Esophagus muscularis mucosa (tissue), 4 donors: ENCODE data around the gene RNF222.

ENCODE experiments used
- EP300 ChIP-seq: sonication (generic); formaldehyde crosslinking; IDR thresholded peaks from one replicate; pipeline ENCODE4 v1.6.1; 2017; ENCODE audit warnings: antibody characterized with exemption
- POLR2A ChIP-seq: fragments of 450-650 bp; IDR thresholded peaks from one replicate; pipeline ENCODE4 v1.6.1; 2017; ENCODE audit warnings: antibody characterized with exemption, moderate library complexity, mild to moderate bottlenecking, low read depth
- POLR2AphosphoS5 ChIP-seq, 2 donors: sonication (generic); formaldehyde crosslinking; IDR thresholded peaks; one replicate each; pipeline ENCODE4 v1.6.1; 2017; ENCODE audit warnings: antibody characterized with exemption in 2 of 2
- TF ChIP-seq, protein P1 (sequence below), 3 experiments: fragments of 200-600 bp in 2 of 3; fragments of 450-650 bp in 1 of 3; sonication (generic) in 2 of 3; IDR thresholded peaks; one replicate each; pipeline ENCODE4 v1.5.1; 2017 to 2019; ENCODE audit warnings: antibody characterized with exemption in 3 of 3, mild to moderate bottlenecking in 2 of 3, moderate library complexity in 1 of 3

DNA sequence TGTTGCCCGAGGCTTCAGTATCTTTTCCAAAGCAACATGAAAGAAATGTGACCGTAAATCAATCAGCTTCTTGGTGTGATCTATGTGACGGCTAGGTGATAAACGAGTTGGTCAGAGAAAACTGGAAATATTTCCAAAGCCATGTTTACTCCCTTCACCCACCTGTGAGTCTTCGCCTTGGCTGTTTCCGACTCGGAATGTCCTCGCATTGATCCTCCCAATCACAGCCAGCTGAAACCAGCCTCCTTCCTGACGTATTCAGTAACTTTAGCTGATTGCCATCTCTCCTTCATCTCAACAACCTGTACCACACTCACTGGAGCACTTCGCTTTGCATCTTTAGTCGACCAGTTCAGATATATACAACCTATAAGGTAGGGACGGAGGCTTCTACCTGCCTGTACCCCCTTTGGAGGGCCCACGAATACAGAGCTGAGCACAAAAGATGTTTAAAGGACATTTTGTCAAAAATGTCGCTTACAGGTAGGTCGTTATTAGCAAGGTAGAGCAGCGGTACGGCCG is 21.8 kb downstream of the RNF222 start:
- TF ChIP-seq, protein P1, sequence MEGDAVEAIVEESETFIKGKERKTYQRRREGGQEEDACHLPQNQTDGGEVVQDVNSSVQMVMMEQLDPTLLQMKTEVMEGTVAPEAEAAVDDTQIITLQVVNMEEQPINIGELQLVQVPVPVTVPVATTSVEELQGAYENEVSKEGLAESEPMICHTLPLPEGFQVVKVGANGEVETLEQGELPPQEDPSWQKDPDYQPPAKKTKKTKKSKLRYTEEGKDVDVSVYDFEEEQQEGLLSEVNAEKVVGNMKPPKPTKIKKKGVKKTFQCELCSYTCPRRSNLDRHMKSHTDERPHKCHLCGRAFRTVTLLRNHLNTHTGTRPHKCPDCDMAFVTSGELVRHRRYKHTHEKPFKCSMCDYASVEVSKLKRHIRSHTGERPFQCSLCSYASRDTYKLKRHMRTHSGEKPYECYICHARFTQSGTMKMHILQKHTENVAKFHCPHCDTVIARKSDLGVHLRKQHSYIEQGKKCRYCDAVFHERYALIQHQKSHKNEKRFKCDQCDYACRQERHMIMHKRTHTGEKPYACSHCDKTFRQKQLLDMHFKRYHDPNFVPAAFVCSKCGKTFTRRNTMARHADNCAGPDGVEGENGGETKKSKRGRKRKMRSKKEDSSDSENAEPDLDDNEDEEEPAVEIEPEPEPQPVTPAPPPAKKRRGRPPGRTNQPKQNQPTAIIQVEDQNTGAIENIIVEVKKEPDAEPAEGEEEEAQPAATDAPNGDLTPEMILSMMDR (IDR thresholded peaks at IDR 0.05), result no peak
- TF ChIP-seq POLR2AphosphoS5 (IDR thresholded peaks at IDR 0.05) (no peak), POLR2A (no peak), EP300 (no peak)
